CD14-positive monocyte (primary cell): Measurements from ENCODE around the gene CHD6. TPM values are rescaled to one million over a fixed set of nuclear protein-coding genes. Genes with fewer than 3 reads are reported as not detected.

ENCODE experiments used
- DNase-seq, 3 donors: peaks; one replicate each; pipeline ENCODE4 v3.0.0-alpha.2; 2011 to 2022
- H2AFZ ChIP-seq: 2 replicates; pipeline ENCODE4 v1.6.0; 2012; ENCODE audit warnings: mild to moderate bottlenecking, low read depth, low read length, inconsistent platforms; ENCODE audit not compliant: insufficient read depth, poor library complexity, severe bottlenecking
- H3K27ac ChIP-seq, 2 donors: 1 replicate in 1 of 2; 2 replicates in 1 of 2; pipeline ENCODE4 v1.5.1; 2012 to 2013; ENCODE audit warnings: low read length in 2 of 2, control low read depth in 1 of 2, inconsistent platforms in 1 of 2, low read depth in 1 of 2, mild to moderate bottlenecking in 1 of 2
- H3K27me3 ChIP-seq, 2 donors: one replicate each; pipeline versions ENCODE4 v1.6.0 to v1.6.1; 2011 to 2013; ENCODE audit warnings: low read length in 2 of 2; ENCODE audit not compliant: control insufficient read depth in 2 of 2, insufficient read depth in 2 of 2
- H3K36me3 ChIP-seq, 2 donors: replicated peaks in 1 of 2; 1 replicate in 1 of 2; 2 replicates in 1 of 2; pipeline versions ENCODE4 v1.5.1 to v1.6.1; 2012 to 2013; ENCODE audit warnings: low read length in 2 of 2, control low read depth in 1 of 2, inconsistent platforms in 1 of 2, mild to moderate bottlenecking in 1 of 2; ENCODE audit not compliant: insufficient read depth in 2 of 2, control insufficient read depth in 1 of 2
- H3K4me1 ChIP-seq, 2 donors: 1 replicate in 1 of 2; 2 replicates in 1 of 2; pipeline versions ENCODE4 v1.5.1 to v1.6.1; 2012 to 2013; ENCODE audit warnings: low read length in 2 of 2, control low read depth in 1 of 2, inconsistent platforms in 1 of 2, mild to moderate bottlenecking in 1 of 2, moderate library complexity in 1 of 2; ENCODE audit not compliant: insufficient read depth in 2 of 2, control insufficient read depth in 1 of 2
- H3K4me2 ChIP-seq: replicated peaks from 2 replicates; pipeline ENCODE3; 2012; ENCODE audit warnings: low read length, moderate library complexity, mild to moderate bottlenecking; ENCODE audit not compliant: poor library complexity, severe bottlenecking; ENCODE audit errors: extremely low read depth
- H3K4me3 ChIP-seq, 3 experiments: fragments of 200-600 bp in 1 of 3; sonication (generic) in 1 of 3; replicated peaks in 1 of 3; 1 replicate in 2 of 3; 2 replicates in 1 of 3; pipeline ENCODE4 v1.5.1; 2011 to 2013; ENCODE audit warnings: low read length in 3 of 3, mild to moderate bottlenecking in 3 of 3, control low read depth in 2 of 3, low read depth in 2 of 3, inconsistent platforms in 1 of 3, moderate library complexity in 1 of 3
- H3K79me2 ChIP-seq: 2 replicates; pipeline ENCODE4 v1.6.0; 2012; ENCODE audit warnings: mild to moderate bottlenecking, control low read depth, inconsistent platforms, low read length, moderate library complexity; ENCODE audit not compliant: insufficient read depth
- H3K9ac ChIP-seq: 2 replicates; pipeline ENCODE4 v1.6.0; 2017; ENCODE audit warnings: low read length, mild to moderate bottlenecking; ENCODE audit not compliant: insufficient read depth, poor library complexity, severe bottlenecking
- H3K9me3 ChIP-seq, 2 donors: replicated peaks in 1 of 2; 1 replicate in 1 of 2; 2 replicates in 1 of 2; pipeline versions ENCODE4 v1.5.1 to v1.6.1; 2012 to 2013; ENCODE audit warnings: low read length in 2 of 2, control low read depth in 1 of 2; ENCODE audit not compliant: control insufficient read depth in 1 of 2, insufficient read depth in 1 of 2
- H4K20me1 ChIP-seq: 2 replicates; pipeline ENCODE4 v1.6.0; 2012; ENCODE audit warnings: mild to moderate bottlenecking, low read length, control low read depth, moderate library complexity; ENCODE audit not compliant: insufficient read depth
- H3K27ac Mint-ChIP-seq, 7 donors: one replicate each; pipeline ENCODE4 v1.8.0; 2020; ENCODE audit warnings: mild to moderate bottlenecking in 7 of 7, mixed read lengths in 7 of 7, moderate library complexity in 6 of 7, inconsistent platforms in 2 of 7
- H3K27me3 Mint-ChIP-seq, 3 donors: one replicate each; pipeline ENCODE4 v1.8.0; 2021 to 2022; ENCODE audit warnings: low read depth in 3 of 3, mild to moderate bottlenecking in 3 of 3, mixed read lengths in 3 of 3, moderate library complexity in 3 of 3, inconsistent platforms in 1 of 3
- H3K36me3 Mint-ChIP-seq, 2 donors: one replicate each; pipeline ENCODE4 v1.8.0; 2020; ENCODE audit warnings: mixed read lengths in 2 of 2, inconsistent platforms in 1 of 2, mild to moderate bottlenecking in 1 of 2
- H3K4me1 Mint-ChIP-seq: one replicate; pipeline ENCODE4 v1.8.0; 2020; ENCODE audit warnings: mild to moderate bottlenecking, mixed read lengths
- H3K4me3 Mint-ChIP-seq, 2 donors: one replicate each; pipeline ENCODE4 v1.8.0; 2020; ENCODE audit warnings: mild to moderate bottlenecking in 2 of 2, mixed read lengths in 2 of 2, moderate library complexity in 1 of 2
- H3K9me3 Mint-ChIP-seq, 7 donors: one replicate each; pipeline ENCODE4 v1.8.0; 2020 to 2022; ENCODE audit warnings: mixed read lengths in 7 of 7, mild to moderate bottlenecking in 6 of 7, moderate library complexity in 6 of 7, inconsistent platforms in 2 of 7
- WGBS: methylation state at CpG from one replicate; pipeline ENCODE4 v1.1.5; 2013; ENCODE audit warnings: missing lambda C conversion rate; ENCODE audit not compliant: insufficient coverage; 5-methylcytosine and 5-hydroxymethylcytosine counted together
- intact Hi-C, 2 donors: fragments of 100-400 bp; cut with micrococcal nuclease; formaldehyde crosslinking; loops; one replicate each; pipeline versions ENCODE4 v1.15.0 to v1.15.1; 2023
- polyA plus RNA-seq, 3 donors: library from polyadenylated mRNA; depleted of rRNA in 1 of 3; unstranded in 2 of 3; stranded (reverse) in 1 of 3; fragments of 300-500 nt in 2 of 3; fragments of >200 nt in 1 of 3; fragmentation: Illumina TruSeq in 2 of 3; gene quantifications; 1 replicate in 2 of 3; 2 replicates in 1 of 3; pipeline ENCODE4 v1.2.3, GENCODE V29; 2012 to 2021
- TF ChIP-seq, protein P1 (sequence below): fragments of 200-600 bp; IDR thresholded peaks from one replicate; pipeline ENCODE4 v1.8.0; 2022; ENCODE audit warnings: antibody characterized with exemption, mild to moderate bottlenecking

The CHD6 gene
- polyA plus RNA-seq, 3 donors, result 12.9 to 19.6 (median 13.0) TPM

GRCh38 chr20:41499961-41500725 is 118.0 kb downstream of the CHD6 start:
- Histone ChIP-seq H3K4me1 (no peaks in the 10 kb centered on the region), H3K9me3 (peaks cover 0 to under 1% of the 10 kb centered on the region in 2 donors), H4K20me1 (peaks cover 4% of the 10 kb centered on the region), H3K79me2 (no peaks in the 10 kb centered on the region), H3K4me2 (no peak overlapping the region), H3K27ac (no peak overlapping the region), H3K9ac (no peak overlapping the region), H2AFZ (no peak overlapping the region), H3K27me3 (no peaks in the 10 kb centered on the region), H3K4me3 (no peak overlapping the region), H3K36me3 (peaks cover 23 to 46% of the 10 kb centered on the region in 2 donors)
- no CpG with 5 or more reads among the region's 4 CpGs for WGBS
- Mint-ChIP-seq H3K27ac (no peak overlapping the region), H3K4me1 (no peaks in the 10 kb centered on the region), H3K4me3 (no peak overlapping the region), H3K9me3 (peaks cover 0 to 5% (median 1%) of the 10 kb centered on the region in 7 donors), H3K36me3 (peaks cover 35 to 49% of the 10 kb centered on the region in 2 donors), H3K27me3 (no peaks in the 10 kb centered on the region)
- no peak for DNase-seq
- intact Hi-C loops, result no loop called here
- TF ChIP-seq, protein P1, sequence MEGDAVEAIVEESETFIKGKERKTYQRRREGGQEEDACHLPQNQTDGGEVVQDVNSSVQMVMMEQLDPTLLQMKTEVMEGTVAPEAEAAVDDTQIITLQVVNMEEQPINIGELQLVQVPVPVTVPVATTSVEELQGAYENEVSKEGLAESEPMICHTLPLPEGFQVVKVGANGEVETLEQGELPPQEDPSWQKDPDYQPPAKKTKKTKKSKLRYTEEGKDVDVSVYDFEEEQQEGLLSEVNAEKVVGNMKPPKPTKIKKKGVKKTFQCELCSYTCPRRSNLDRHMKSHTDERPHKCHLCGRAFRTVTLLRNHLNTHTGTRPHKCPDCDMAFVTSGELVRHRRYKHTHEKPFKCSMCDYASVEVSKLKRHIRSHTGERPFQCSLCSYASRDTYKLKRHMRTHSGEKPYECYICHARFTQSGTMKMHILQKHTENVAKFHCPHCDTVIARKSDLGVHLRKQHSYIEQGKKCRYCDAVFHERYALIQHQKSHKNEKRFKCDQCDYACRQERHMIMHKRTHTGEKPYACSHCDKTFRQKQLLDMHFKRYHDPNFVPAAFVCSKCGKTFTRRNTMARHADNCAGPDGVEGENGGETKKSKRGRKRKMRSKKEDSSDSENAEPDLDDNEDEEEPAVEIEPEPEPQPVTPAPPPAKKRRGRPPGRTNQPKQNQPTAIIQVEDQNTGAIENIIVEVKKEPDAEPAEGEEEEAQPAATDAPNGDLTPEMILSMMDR, result no peak

DNA sequence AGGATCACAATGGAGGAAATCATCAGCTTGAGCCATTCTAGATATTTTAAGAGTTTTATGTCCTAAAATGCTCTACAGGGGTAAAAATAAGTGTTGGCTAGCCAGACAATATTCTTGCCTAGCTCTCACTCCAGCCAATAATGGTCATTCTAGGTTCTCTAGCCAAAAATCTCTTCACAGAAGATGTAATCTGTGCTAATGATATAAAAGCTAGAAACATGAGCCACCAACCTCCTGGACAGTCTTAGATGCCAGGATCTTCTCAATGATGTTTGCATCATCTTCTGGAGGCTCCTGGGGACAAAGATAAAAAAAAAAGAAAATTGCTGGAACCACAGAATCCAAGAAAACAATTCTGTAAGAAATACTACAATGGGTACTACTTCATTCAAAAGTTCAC is 119.1 kb downstream of the CHD6 start:
- DNase-seq, result no peak
- Histone ChIP-seq H3K4me2 (no peak overlapping the region), H3K9ac (no peak overlapping the region), H2AFZ (no peak overlapping the region), H3K4me3 (no peak overlapping the region), H3K4me1 (no peaks in the 10 kb centered on the region), H3K27me3 (no peaks in the 10 kb centered on the region), H3K27ac (no peak overlapping the region), H3K79me2 (no peaks in the 10 kb centered on the region), H4K20me1 (peaks cover 4% of the 10 kb centered on the region), H3K36me3 (peaks cover 23 to 53% of the 10 kb centered on the region in 2 donors), H3K9me3 (no peaks in the 10 kb centered on the region)
- H3K27ac Mint-ChIP-seq, result no peak overlapping the region
- TF ChIP-seq, protein P1, result no peak
- H3K27me3 Mint-ChIP-seq, result no peaks in the 10 kb centered on the region
- peaks cover 31 to 48% of the 10 kb centered on the region in 2 donors for H3K36me3 Mint-ChIP-seq
- no peaks in the 10 kb centered on the region for H3K9me3 Mint-ChIP-seq
- H3K4me1 Mint-ChIP-seq, result no peaks in the 10 kb centered on the region
- H3K4me3 Mint-ChIP-seq, result no peak overlapping the region
- intact Hi-C loops, result no loop called here
